Stimulated activated CD8-positive, alpha-beta memory T cell treated with anti-CD3 and anti-CD28 coated beads, Interleukin-7, amount 100 ng/mL, for 4 hours (primary cell): ENCODE results near the gene BDKRB1.

Experiments
- DNase-seq, 2 donors: peaks; one replicate each; pipeline ENCODE4 v3.0.0-alpha.2; 2020; ENCODE audit warnings: low read depth in 2 of 2

Gene BDKRB1

GRCh38 chr14:96280104-96280503 is 24.1 kb downstream of the BDKRB1 start:
- no peak for DNase-seq

- DNase-seq, result no peak
These were observed 25.5 kb downstream of the BDKRB1 start for GRCh38 chr14:96281486-96281885.

- DNase-seq, result no peak
These were observed 28.0 kb downstream of the BDKRB1 start for GRCh38 chr14:96284008-96284407.

GRCh38 chr14:96284430-96284829 is 28.4 kb downstream of the BDKRB1 start:
- DNase-seq, result no peak

GRCh38 chr14:96285667-96286066 is 29.7 kb downstream of the BDKRB1 start:
- DNase-seq, result no peak

- DNase-seq, result no peak
These were observed 30.2 kb downstream of the BDKRB1 start for GRCh38 chr14:96286251-96286650.

GRCh38 chr14:96287856-96288255 is 31.8 kb downstream of the BDKRB1 start:
- DNase-seq, result no peak

GRCh38 chr14:96294246-96294645 is 38.2 kb downstream of the BDKRB1 start:
- no peak for DNase-seq

- no peak for DNase-seq
These were observed 41.0 kb downstream of the BDKRB1 start for GRCh38 chr14:96297000-96297399.

- DNase-seq, result no peak
These were observed 42.0 kb downstream of the BDKRB1 start for GRCh38 chr14:96297997-96298515.

- no peak for DNase-seq
These were observed 43.4 kb downstream of the BDKRB1 start for GRCh38 chr14:96299441-96299840.

GRCh38 chr14:96303981-96304380 is 48.0 kb downstream of the BDKRB1 start:
- no peak for DNase-seq

- no peak for DNase-seq
These were observed 48.9 kb downstream of the BDKRB1 start for GRCh38 chr14:96304956-96305355.

GRCh38 chr14:96307434-96307833 is 51.4 kb downstream of the BDKRB1 start:
- no peak for DNase-seq

- DNase-seq, result no peak
These were observed 53.3 kb downstream of the BDKRB1 start for GRCh38 chr14:96309133-96309895.

GRCh38 chr14:96309896-96310330 is 53.9 kb downstream of the BDKRB1 start:
- DNase-seq, result no peak

GRCh38 chr14:96310906-96311305 is 54.9 kb downstream of the BDKRB1 start:
- no peak for DNase-seq
